H1 (cell line): ENCODE measurements around the gene TANC1. TPM values are rescaled to one million over a fixed set of nuclear protein-coding genes. Genes with fewer than 3 reads are reported as not detected.

Experiments used
- NANOG ChIP-seq: IDR thresholded peaks from 2 replicates; pipeline ENCODE4 v1.6.1; 2011; ENCODE audit warnings: low read length, low read depth, mild to moderate bottlenecking, inconsistent platforms; ENCODE audit not compliant: insufficient read depth, poor library complexity, severe bottlenecking
- polyA plus RNA-seq, 7 experiments: library from polyadenylated mRNA; depleted of rRNA in 3 of 7; stranded (reverse) in 5 of 7; unstranded in 2 of 7; fragments of >200 nt in 5 of 7; fragments of 200-250 nt in 2 of 7; gene quantifications; 1 replicate in 5 of 7; 2 replicates in 1 of 7; 4 replicates in 1 of 7; pipeline versions ENCODE4 v1.2.1 to v1.2.3, GENCODE V29; 2011 to 2013; ENCODE audit warnings: missing spikeins in 2 of 7, mixed read lengths in 2 of 7
- total RNA-seq: library from RNA; stranded (reverse); fragmentation: NEBNext Ultra II Directional; extraction: Animal tissue kit (Norgen Biotek cat#: 25700); gene quantifications from 2 replicates; pipeline ENCODE4 v1.2.1, GENCODE V29; 2021
- TF ChIP-seq, protein P1 (sequence below), 3 experiments: IDR thresholded peaks; 1 replicate in 2 of 3; 2 replicates in 1 of 3; pipeline versions ENCODE4 v1.5.1 to v1.6.1; 2011; ENCODE audit warnings: low read length in 3 of 3, mild to moderate bottlenecking in 3 of 3, inconsistent platforms in 2 of 3, low read depth in 1 of 3, moderate library complexity in 1 of 3; ENCODE audit not compliant: insufficient read depth in 1 of 3; ENCODE audit errors: control extremely low read depth in 1 of 3

TANC1 gene
- total and polyA plus RNA-seq, 2 of the 8 experiments (the other 6 are each of a cell fraction or from before 2014, with no cell fraction given): 4.1 to 7.6 TPM

GRCh38 chr2:159088906-159089305 is 120.5 kb downstream of the TANC1 start (continued):
- TF ChIP-seq, protein P1, sequence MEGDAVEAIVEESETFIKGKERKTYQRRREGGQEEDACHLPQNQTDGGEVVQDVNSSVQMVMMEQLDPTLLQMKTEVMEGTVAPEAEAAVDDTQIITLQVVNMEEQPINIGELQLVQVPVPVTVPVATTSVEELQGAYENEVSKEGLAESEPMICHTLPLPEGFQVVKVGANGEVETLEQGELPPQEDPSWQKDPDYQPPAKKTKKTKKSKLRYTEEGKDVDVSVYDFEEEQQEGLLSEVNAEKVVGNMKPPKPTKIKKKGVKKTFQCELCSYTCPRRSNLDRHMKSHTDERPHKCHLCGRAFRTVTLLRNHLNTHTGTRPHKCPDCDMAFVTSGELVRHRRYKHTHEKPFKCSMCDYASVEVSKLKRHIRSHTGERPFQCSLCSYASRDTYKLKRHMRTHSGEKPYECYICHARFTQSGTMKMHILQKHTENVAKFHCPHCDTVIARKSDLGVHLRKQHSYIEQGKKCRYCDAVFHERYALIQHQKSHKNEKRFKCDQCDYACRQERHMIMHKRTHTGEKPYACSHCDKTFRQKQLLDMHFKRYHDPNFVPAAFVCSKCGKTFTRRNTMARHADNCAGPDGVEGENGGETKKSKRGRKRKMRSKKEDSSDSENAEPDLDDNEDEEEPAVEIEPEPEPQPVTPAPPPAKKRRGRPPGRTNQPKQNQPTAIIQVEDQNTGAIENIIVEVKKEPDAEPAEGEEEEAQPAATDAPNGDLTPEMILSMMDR (IDR thresholded peaks at IDR 0.05; ENCODE audit: control extremely low read depth in 1 of 3, insufficient read depth in 1 of 3, low read depth in 1 of 3, low read length in 3 of 3): peak; percentile 39 to 48 (median 43)
- TF ChIP-seq NANOG: no peak
- TF ChIP-seq, all 59 proteins: peak for 2
